ENCODE data around the gene CRYL1.

CRYL1 gene

GRCh38 chr13:20422362-20422761, 103.3 kb downstream of the CRYL1 start:
- no peak for DNase-seq (ENCODE audit: low spot score)

GRCh38 chr13:20420938-20421337, 104.7 kb downstream of the CRYL1 start:
- DNase-seq (ENCODE audit: low spot score) = no peak

GRCh38 chr13:20418953-20419352, 106.7 kb downstream of the CRYL1 start:
- DNase-seq (ENCODE audit: low spot score) = no peak

- DNase-seq (ENCODE audit: low spot score) = no peak
These were observed 109.4 kb downstream of the CRYL1 start for GRCh38 chr13:20416223-20416745.

- no peak for DNase-seq (ENCODE audit: low spot score)
These were observed 110.0 kb downstream of the CRYL1 start for GRCh38 chr13:20415694-20416107.

GRCh38 chr13:20415306-20415679, 110.4 kb downstream of the CRYL1 start:
- DNase-seq (ENCODE audit: low spot score) = no peak

GRCh38 chr13:20414546-20415305, 110.9 kb downstream of the CRYL1 start:
- DNase-seq (ENCODE audit: low spot score) = no peak

- DNase-seq (ENCODE audit: low spot score) = no peak
These were observed 112.8 kb downstream of the CRYL1 start for GRCh38 chr13:20412691-20413355.

- no peak for DNase-seq (ENCODE audit: low spot score)
These were observed 113.9 kb downstream of the CRYL1 start for GRCh38 chr13:20411638-20412342.

- DNase-seq (ENCODE audit: low spot score) = no peak
These were observed 114.9 kb downstream of the CRYL1 start for GRCh38 chr13:20410726-20411125.

- DNase-seq (ENCODE audit: low spot score) = no peak
These were observed 117.5 kb downstream of the CRYL1 start for GRCh38 chr13:20408181-20408580.

- no peak for DNase-seq (ENCODE audit: low spot score)
These were observed 117.9 kb downstream of the CRYL1 start for GRCh38 chr13:20407759-20408158.

GRCh38 chr13:20405691-20406090, 120.0 kb downstream of the CRYL1 start:
- no peak for DNase-seq (ENCODE audit: low spot score)

- no peak for DNase-seq (ENCODE audit: low spot score)
These were observed 121.0 kb downstream of the CRYL1 start for GRCh38 chr13:20404488-20405222.

- no peak for DNase-seq (ENCODE audit: low spot score)
These were observed 121.8 kb downstream of the CRYL1 start for GRCh38 chr13:20403826-20404225.

GRCh38 chr13:20402881-20403280, 122.8 kb downstream of the CRYL1 start:
- DNase-seq (ENCODE audit: low spot score) = no peak

GRCh38 chr13:20401931-20402856, 123.5 kb downstream of the CRYL1 start:
- no peak for DNase-seq (ENCODE audit: low spot score)

- DNase-seq (ENCODE audit: low spot score) = no peak
These were observed 124.1 kb downstream of the CRYL1 start for GRCh38 chr13:20401531-20401930.

GRCh38 chr13:20400774-20401173, 124.9 kb downstream of the CRYL1 start:
- no peak for DNase-seq (ENCODE audit: low spot score)

GRCh38 chr13:20399961-20400360, 125.7 kb downstream of the CRYL1 start:
- no peak for DNase-seq (ENCODE audit: low spot score)

GRCh38 chr13:20399515-20399914, 126.1 kb downstream of the CRYL1 start:
- DNase-seq (ENCODE audit: low spot score) = no peak

Data from HuH-7 (cell line).